ENCODE results near the gene HOXC11.

The HOXC11 gene

GRCh38 chr12:53956914-53957536 lies 15.9 kb upstream of the HOXC11 start:
- peaks cover 3% of the 10 kb centered on the region for H3K9me3 ChIP-seq (ENCODE audit: control insufficient read depth, low read length)
- no peaks in the 10 kb centered on the region for H3K36me3 ChIP-seq (ENCODE audit: control insufficient read depth, insufficient read depth, low read length)
- no peak for DNase-seq
- no peak overlapping the region for H3K4me3 ChIP-seq (ENCODE audit: insufficient read depth, low read depth, low read length, poor library complexity, severe bottlenecking)
- H3K27ac ChIP-seq (ENCODE audit: insufficient read depth, low read length, poor library complexity, severe bottlenecking), result no peak overlapping the region
- H3K4me1 ChIP-seq (ENCODE audit: control insufficient read depth, insufficient read depth, low read length, poor library complexity, severe bottlenecking), result peaks cover 12% of the 10 kb centered on the region
- peaks cover 84% of the 10 kb centered on the region for H3K27me3 ChIP-seq (replicated peaks; ENCODE audit: control insufficient read depth, insufficient read depth, low read length, poor library complexity, severe bottlenecking)

- H3K27ac ChIP-seq (ENCODE audit: insufficient read depth, low read length, poor library complexity, severe bottlenecking), result no peak overlapping the region
Measured at GRCh38 chr12:53958128-53958527, 14.8 kb upstream of the HOXC11 start.

GRCh38 chr12:53959314-53959713 lies 13.6 kb upstream of the HOXC11 start:
- no peak overlapping the region for H3K4me3 ChIP-seq (ENCODE audit: insufficient read depth, low read depth, low read length, poor library complexity, severe bottlenecking)
- DNase-seq, result no peak
- no peak overlapping the region for H3K27ac ChIP-seq (ENCODE audit: insufficient read depth, low read length, poor library complexity, severe bottlenecking)
- H3K4me1 ChIP-seq (ENCODE audit: control insufficient read depth, insufficient read depth, low read length, poor library complexity, severe bottlenecking), result peaks cover 7% of the 10 kb centered on the region
- H3K36me3 ChIP-seq (ENCODE audit: control insufficient read depth, insufficient read depth, low read length), result no peaks in the 10 kb centered on the region
- peaks cover 83% of the 10 kb centered on the region for H3K27me3 ChIP-seq (replicated peaks; ENCODE audit: control insufficient read depth, insufficient read depth, low read length, poor library complexity, severe bottlenecking)
- H3K9me3 ChIP-seq (ENCODE audit: control insufficient read depth, low read length), result no peaks in the 10 kb centered on the region

More at GRCh38 chr12:53958128-53958527, 14.8 kb upstream of the HOXC11 start:
- H3K27me3 ChIP-seq (replicated peaks; ENCODE audit: control insufficient read depth, insufficient read depth, low read length, poor library complexity, severe bottlenecking), result peaks cover 83% of the 10 kb centered on the region
- H3K4me1 ChIP-seq (ENCODE audit: control insufficient read depth, insufficient read depth, low read length, poor library complexity, severe bottlenecking), result peaks cover 7% of the 10 kb centered on the region
- peaks cover 3% of the 10 kb centered on the region for H3K9me3 ChIP-seq (ENCODE audit: control insufficient read depth, low read length)
- no peak for DNase-seq
- H3K36me3 ChIP-seq (ENCODE audit: control insufficient read depth, insufficient read depth, low read length), result no peaks in the 10 kb centered on the region
- no peak overlapping the region for H3K4me3 ChIP-seq (ENCODE audit: insufficient read depth, low read depth, low read length, poor library complexity, severe bottlenecking)

- H3K4me1 ChIP-seq (ENCODE audit: control insufficient read depth, insufficient read depth, low read length, poor library complexity, severe bottlenecking), result peaks cover 12% of the 10 kb centered on the region
- H3K27me3 ChIP-seq (replicated peaks; ENCODE audit: control insufficient read depth, insufficient read depth, low read length, poor library complexity, severe bottlenecking), result peaks cover 80% of the 10 kb centered on the region
- H3K4me3 ChIP-seq (ENCODE audit: insufficient read depth, low read depth, low read length, poor library complexity, severe bottlenecking), result no peak overlapping the region
- no peak overlapping the region for H3K27ac ChIP-seq (ENCODE audit: insufficient read depth, low read length, poor library complexity, severe bottlenecking)
- no peaks in the 10 kb centered on the region for H3K9me3 ChIP-seq (ENCODE audit: control insufficient read depth, low read length)
- no peaks in the 10 kb centered on the region for H3K36me3 ChIP-seq (ENCODE audit: control insufficient read depth, insufficient read depth, low read length)
- DNase-seq, result no peak
Measured at GRCh38 chr12:53960187-53961024, 12.5 kb upstream of the HOXC11 start.

- H3K4me3 ChIP-seq (ENCODE audit: insufficient read depth, low read depth, low read length, poor library complexity, severe bottlenecking), result no peak overlapping the region
- no peak overlapping the region for H3K27ac ChIP-seq (ENCODE audit: insufficient read depth, low read length, poor library complexity, severe bottlenecking)
- H3K36me3 ChIP-seq (ENCODE audit: control insufficient read depth, insufficient read depth, low read length), result no peaks in the 10 kb centered on the region
- H3K4me1 ChIP-seq (ENCODE audit: control insufficient read depth, insufficient read depth, low read length, poor library complexity, severe bottlenecking), result peaks cover 19% of the 10 kb centered on the region
- peaks cover 80% of the 10 kb centered on the region for H3K27me3 ChIP-seq (replicated peaks; ENCODE audit: control insufficient read depth, insufficient read depth, low read length, poor library complexity, severe bottlenecking)
- no peaks in the 10 kb centered on the region for H3K9me3 ChIP-seq (ENCODE audit: control insufficient read depth, low read length)
- no peak for DNase-seq
Measured at GRCh38 chr12:53961025-53961761, 11.7 kb upstream of the HOXC11 start.

GRCh38 chr12:53963005-53963404 lies 9.9 kb upstream of the HOXC11 start:
- H3K4me1 ChIP-seq (ENCODE audit: control insufficient read depth, insufficient read depth, low read length, poor library complexity, severe bottlenecking), result peaks cover 23% of the 10 kb centered on the region
- H3K36me3 ChIP-seq (ENCODE audit: control insufficient read depth, insufficient read depth, low read length), result no peaks in the 10 kb centered on the region
- DNase-seq, result no peak
- peaks cover 81% of the 10 kb centered on the region for H3K27me3 ChIP-seq (replicated peaks; ENCODE audit: control insufficient read depth, insufficient read depth, low read length, poor library complexity, severe bottlenecking)
- H3K27ac ChIP-seq (ENCODE audit: insufficient read depth, low read length, poor library complexity, severe bottlenecking), result no peak overlapping the region
- no peak overlapping the region for H3K4me3 ChIP-seq (ENCODE audit: insufficient read depth, low read depth, low read length, poor library complexity, severe bottlenecking)
- no peaks in the 10 kb centered on the region for H3K9me3 ChIP-seq (ENCODE audit: control insufficient read depth, low read length)

GRCh38 chr12:53963434-53964314 lies 9.3 kb upstream of the HOXC11 start:
- Histone ChIP-seq H3K27me3 (replicated peaks; ENCODE audit: control insufficient read depth, insufficient read depth, low read length, poor library complexity, severe bottlenecking) (peaks cover 83% of the 10 kb centered on the region), H3K9me3 (ENCODE audit: control insufficient read depth, low read length) (no peaks in the 10 kb centered on the region), H3K36me3 (ENCODE audit: control insufficient read depth, insufficient read depth, low read length) (no peaks in the 10 kb centered on the region), H3K27ac (ENCODE audit: insufficient read depth, low read length, poor library complexity, severe bottlenecking) (no peak overlapping the region), H3K4me3 (ENCODE audit: insufficient read depth, low read depth, low read length, poor library complexity, severe bottlenecking) (no peak overlapping the region), H3K4me1 (ENCODE audit: control insufficient read depth, insufficient read depth, low read length, poor library complexity, severe bottlenecking) (peaks cover 23% of the 10 kb centered on the region)
- DNase-seq, result no peak

GRCh38 chr12:53964315-53964713 lies 8.6 kb upstream of the HOXC11 start:
- DNase-seq, result no peak
- Histone ChIP-seq H3K27ac (ENCODE audit: insufficient read depth, low read length, poor library complexity, severe bottlenecking) (no peak overlapping the region), H3K36me3 (ENCODE audit: control insufficient read depth, insufficient read depth, low read length) (no peaks in the 10 kb centered on the region), H3K27me3 (replicated peaks; ENCODE audit: control insufficient read depth, insufficient read depth, low read length, poor library complexity, severe bottlenecking) (peaks cover 85% of the 10 kb centered on the region), H3K4me1 (ENCODE audit: control insufficient read depth, insufficient read depth, low read length, poor library complexity, severe bottlenecking) (peaks cover 23% of the 10 kb centered on the region), H3K9me3 (ENCODE audit: control insufficient read depth, low read length) (no peaks in the 10 kb centered on the region), H3K4me3 (ENCODE audit: insufficient read depth, low read depth, low read length, poor library complexity, severe bottlenecking) (no peak overlapping the region)

GRCh38 chr12:53965281-53966084 lies 7.4 kb upstream of the HOXC11 start:
- H3K4me3 ChIP-seq (ENCODE audit: insufficient read depth, low read depth, low read length, poor library complexity, severe bottlenecking), result no peak overlapping the region
- H3K27ac ChIP-seq (ENCODE audit: insufficient read depth, low read length, poor library complexity, severe bottlenecking), result no peak overlapping the region
- no peaks in the 10 kb centered on the region for H3K9me3 ChIP-seq (ENCODE audit: control insufficient read depth, low read length)
- no peak for DNase-seq
- peaks cover 23% of the 10 kb centered on the region for H3K4me1 ChIP-seq (ENCODE audit: control insufficient read depth, insufficient read depth, low read length, poor library complexity, severe bottlenecking)
- no peaks in the 10 kb centered on the region for H3K36me3 ChIP-seq (ENCODE audit: control insufficient read depth, insufficient read depth, low read length)
- peaks cover 85% of the 10 kb centered on the region for H3K27me3 ChIP-seq (replicated peaks; ENCODE audit: control insufficient read depth, insufficient read depth, low read length, poor library complexity, severe bottlenecking)

Data from effector memory CD4-positive, alpha-beta T cell (primary cell).